ENCODE results near the gene TRPV6. TPM values are rescaled to one million over a fixed set of nuclear protein-coding genes. Genes with fewer than 3 reads are reported as not detected.

Gene TRPV6
- polyA plus RNA-seq, 1 donor from 2014 or later = 0.30 TPM

DNA sequence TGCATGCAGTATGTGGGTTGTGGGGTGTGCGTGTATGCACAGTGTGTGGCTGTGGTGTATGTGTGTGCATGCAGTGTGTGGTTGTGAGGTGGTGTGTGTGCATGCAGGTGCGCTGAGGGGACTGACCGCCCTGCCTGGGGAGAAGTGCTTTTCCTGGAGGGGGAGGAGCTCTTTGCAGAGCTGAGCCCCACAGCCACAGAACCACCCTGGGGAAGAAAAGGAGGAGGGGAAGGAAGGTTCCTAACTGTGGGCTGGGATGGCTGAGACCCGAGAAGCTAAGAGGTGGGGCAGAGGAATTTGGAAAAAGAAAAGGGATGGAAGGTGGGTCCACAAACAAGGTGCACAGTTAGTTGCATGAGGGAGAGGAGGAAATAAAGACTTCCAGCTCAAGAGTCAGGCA is 48.1 kb upstream of the TRPV6 start, which contains the start of gene TRPV5:
TSS of gene TRPV5 (minus strand) at position 123 of the 400 bp plus-strand sequence. CDS start 287 bp downstream, outside the sequence.
- Histone ChIP-seq H3K27me3 (ENCODE audit: insufficient read depth, low read depth, low read length) (no peaks in the 10 kb centered on the region), H4K20me1 (ENCODE audit: insufficient read depth) (no peaks in the 10 kb centered on the region), H2AFZ (ENCODE audit: low read depth, low read length) (no peak within 1 kb of the TSS), H3K4me2 (ENCODE audit: low read length) (no peak within 1 kb of the TSS), H3K4me3 (ENCODE audit: low read length) (no peak within 1 kb of the TSS), H3K9me3 (ENCODE audit: low read length) (no peaks in the 10 kb centered on the region), H3F3A (ENCODE audit: insufficient read depth, low read length, poor library complexity, severe bottlenecking) (no peaks in the 10 kb centered on the region), H3K79me2 (replicated peaks; ENCODE audit: insufficient read depth, low read length) (no peaks in the 10 kb centered on the region), H3K36me3 (ENCODE audit: insufficient read depth, low read length) (no peaks in the 10 kb centered on the region), H3K9me2 (ENCODE audit: insufficient read depth, low read length) (no peaks in the 10 kb centered on the region), H3K27ac (ENCODE audit: low read length) (no peak within 1 kb of the TSS), H3K9ac (ENCODE audit: low read length) (no peak within 1 kb of the TSS)
- TF ChIP-seq POLR2AphosphoS5 (IDR thresholded peaks at IDR 0.05) = no peak
- no peak for TF ChIP-seq TAF1 (IDR thresholded peaks at IDR 0.05; ENCODE audit: low read depth)
- TF ChIP-seq MXI1 (conservative IDR thresholded peaks at IDR 0.05; ENCODE audit: poor library complexity, severe bottlenecking) = no peak
- no peak for TF ChIP-seq EP300 (conservative IDR thresholded peaks at IDR 0.05; ENCODE audit: poor library complexity, severe bottlenecking)

DNA sequence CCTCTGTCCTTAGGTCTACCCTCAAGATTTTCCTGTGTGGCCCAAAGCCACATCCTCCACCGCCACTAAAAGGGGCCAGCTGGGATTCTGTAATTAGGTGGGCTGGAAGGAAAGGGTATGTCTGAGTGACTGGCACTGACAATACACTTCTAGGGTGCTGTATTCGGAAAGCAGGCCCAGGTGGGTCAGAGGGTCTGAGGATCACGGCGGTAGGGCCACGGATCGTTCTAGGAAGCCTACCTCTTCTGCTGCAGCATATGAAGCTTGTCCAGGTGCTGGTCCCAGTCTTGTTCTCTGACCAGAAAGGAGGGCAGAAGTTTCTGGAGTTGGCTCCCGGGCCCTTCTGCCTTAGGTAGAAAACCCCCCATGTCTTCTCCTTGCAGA is 47.5 kb upstream of the TRPV6 start:
- H3K9ac ChIP-seq (ENCODE audit: low read length) = no peak overlapping the region
- no peaks in the 10 kb centered on the region for H3K36me3 ChIP-seq (ENCODE audit: insufficient read depth, low read length)
- H3K79me2 ChIP-seq (replicated peaks; ENCODE audit: insufficient read depth, low read length) = no peaks in the 10 kb centered on the region
- no peaks in the 10 kb centered on the region for H4K20me1 ChIP-seq (ENCODE audit: insufficient read depth)
- no peak overlapping the region for H3K27ac ChIP-seq (ENCODE audit: low read length)
- H3K27me3 ChIP-seq (ENCODE audit: insufficient read depth, low read depth, low read length) = no peaks in the 10 kb centered on the region
- no peak overlapping the region for H3K4me3 ChIP-seq (ENCODE audit: low read length)
- H3K4me2 ChIP-seq (ENCODE audit: low read length) = no peak overlapping the region
- no peaks in the 10 kb centered on the region for H3F3A ChIP-seq (ENCODE audit: insufficient read depth, low read length, poor library complexity, severe bottlenecking)
- no peak overlapping the region for H2AFZ ChIP-seq (ENCODE audit: low read depth, low read length)
- TF ChIP-seq RAD21 (conservative IDR thresholded peaks at IDR 0.05) (no peak), EZH2 (IDR thresholded peaks at IDR 0.05; ENCODE audit: borderline replicate concordance, insufficient read depth, low read length, poor library complexity, severe bottlenecking) (no peak), TAF1 (IDR thresholded peaks at IDR 0.05; ENCODE audit: low read depth) (no peak), EP300 (conservative IDR thresholded peaks at IDR 0.05; ENCODE audit: poor library complexity, severe bottlenecking) (no peak), MXI1 (conservative IDR thresholded peaks at IDR 0.05; ENCODE audit: poor library complexity, severe bottlenecking) (no peak), POLR2AphosphoS5 (IDR thresholded peaks at IDR 0.05) (no peak), SMC3 (conservative IDR thresholded peaks at IDR 0.05; ENCODE audit: poor library complexity) (no peak)
- TF ChIP-seq, protein P1, sequence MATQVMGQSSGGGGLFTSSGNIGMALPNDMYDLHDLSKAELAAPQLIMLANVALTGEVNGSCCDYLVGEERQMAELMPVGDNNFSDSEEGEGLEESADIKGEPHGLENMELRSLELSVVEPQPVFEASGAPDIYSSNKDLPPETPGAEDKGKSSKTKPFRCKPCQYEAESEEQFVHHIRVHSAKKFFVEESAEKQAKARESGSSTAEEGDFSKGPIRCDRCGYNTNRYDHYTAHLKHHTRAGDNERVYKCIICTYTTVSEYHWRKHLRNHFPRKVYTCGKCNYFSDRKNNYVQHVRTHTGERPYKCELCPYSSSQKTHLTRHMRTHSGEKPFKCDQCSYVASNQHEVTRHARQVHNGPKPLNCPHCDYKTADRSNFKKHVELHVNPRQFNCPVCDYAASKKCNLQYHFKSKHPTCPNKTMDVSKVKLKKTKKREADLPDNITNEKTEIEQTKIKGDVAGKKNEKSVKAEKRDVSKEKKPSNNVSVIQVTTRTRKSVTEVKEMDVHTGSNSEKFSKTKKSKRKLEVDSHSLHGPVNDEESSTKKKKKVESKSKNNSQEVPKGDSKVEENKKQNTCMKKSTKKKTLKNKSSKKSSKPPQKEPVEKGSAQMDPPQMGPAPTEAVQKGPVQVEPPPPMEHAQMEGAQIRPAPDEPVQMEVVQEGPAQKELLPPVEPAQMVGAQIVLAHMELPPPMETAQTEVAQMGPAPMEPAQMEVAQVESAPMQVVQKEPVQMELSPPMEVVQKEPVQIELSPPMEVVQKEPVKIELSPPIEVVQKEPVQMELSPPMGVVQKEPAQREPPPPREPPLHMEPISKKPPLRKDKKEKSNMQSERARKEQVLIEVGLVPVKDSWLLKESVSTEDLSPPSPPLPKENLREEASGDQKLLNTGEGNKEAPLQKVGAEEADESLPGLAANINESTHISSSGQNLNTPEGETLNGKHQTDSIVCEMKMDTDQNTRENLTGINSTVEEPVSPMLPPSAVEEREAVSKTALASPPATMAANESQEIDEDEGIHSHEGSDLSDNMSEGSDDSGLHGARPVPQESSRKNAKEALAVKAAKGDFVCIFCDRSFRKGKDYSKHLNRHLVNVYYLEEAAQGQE (IDR thresholded peaks at IDR 0.05; ENCODE audit: borderline replicate concordance) = no peak
- TF ChIP-seq, protein P2, sequence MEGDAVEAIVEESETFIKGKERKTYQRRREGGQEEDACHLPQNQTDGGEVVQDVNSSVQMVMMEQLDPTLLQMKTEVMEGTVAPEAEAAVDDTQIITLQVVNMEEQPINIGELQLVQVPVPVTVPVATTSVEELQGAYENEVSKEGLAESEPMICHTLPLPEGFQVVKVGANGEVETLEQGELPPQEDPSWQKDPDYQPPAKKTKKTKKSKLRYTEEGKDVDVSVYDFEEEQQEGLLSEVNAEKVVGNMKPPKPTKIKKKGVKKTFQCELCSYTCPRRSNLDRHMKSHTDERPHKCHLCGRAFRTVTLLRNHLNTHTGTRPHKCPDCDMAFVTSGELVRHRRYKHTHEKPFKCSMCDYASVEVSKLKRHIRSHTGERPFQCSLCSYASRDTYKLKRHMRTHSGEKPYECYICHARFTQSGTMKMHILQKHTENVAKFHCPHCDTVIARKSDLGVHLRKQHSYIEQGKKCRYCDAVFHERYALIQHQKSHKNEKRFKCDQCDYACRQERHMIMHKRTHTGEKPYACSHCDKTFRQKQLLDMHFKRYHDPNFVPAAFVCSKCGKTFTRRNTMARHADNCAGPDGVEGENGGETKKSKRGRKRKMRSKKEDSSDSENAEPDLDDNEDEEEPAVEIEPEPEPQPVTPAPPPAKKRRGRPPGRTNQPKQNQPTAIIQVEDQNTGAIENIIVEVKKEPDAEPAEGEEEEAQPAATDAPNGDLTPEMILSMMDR (IDR thresholded peaks at IDR 0.05; ENCODE audit: poor library complexity, severe bottlenecking) = no peak
- no peaks in the 10 kb centered on the region for H3K9me3 ChIP-seq (ENCODE audit: low read length)
- no peaks in the 10 kb centered on the region for H3K9me2 ChIP-seq (ENCODE audit: insufficient read depth, low read length)
